LNCAP (cell line): ENCODE data around the gene MAN2A1.

Source experiments
- TF ChIP-seq, protein P1 (sequence below): fragments of 450-650 bp; IDR thresholded peaks from 2 replicates; pipeline ENCODE4 v1.5.1; 2017; ENCODE audit warnings: mild to moderate bottlenecking

The MAN2A1 gene

GRCh38 chr5:109653042-109653441, 36.7 kb upstream of the MAN2A1 start:
- TF ChIP-seq, protein P1, sequence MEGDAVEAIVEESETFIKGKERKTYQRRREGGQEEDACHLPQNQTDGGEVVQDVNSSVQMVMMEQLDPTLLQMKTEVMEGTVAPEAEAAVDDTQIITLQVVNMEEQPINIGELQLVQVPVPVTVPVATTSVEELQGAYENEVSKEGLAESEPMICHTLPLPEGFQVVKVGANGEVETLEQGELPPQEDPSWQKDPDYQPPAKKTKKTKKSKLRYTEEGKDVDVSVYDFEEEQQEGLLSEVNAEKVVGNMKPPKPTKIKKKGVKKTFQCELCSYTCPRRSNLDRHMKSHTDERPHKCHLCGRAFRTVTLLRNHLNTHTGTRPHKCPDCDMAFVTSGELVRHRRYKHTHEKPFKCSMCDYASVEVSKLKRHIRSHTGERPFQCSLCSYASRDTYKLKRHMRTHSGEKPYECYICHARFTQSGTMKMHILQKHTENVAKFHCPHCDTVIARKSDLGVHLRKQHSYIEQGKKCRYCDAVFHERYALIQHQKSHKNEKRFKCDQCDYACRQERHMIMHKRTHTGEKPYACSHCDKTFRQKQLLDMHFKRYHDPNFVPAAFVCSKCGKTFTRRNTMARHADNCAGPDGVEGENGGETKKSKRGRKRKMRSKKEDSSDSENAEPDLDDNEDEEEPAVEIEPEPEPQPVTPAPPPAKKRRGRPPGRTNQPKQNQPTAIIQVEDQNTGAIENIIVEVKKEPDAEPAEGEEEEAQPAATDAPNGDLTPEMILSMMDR: no peak

GRCh38 chr5:109653561-109654239, 36.0 kb upstream of the MAN2A1 start:
- TF ChIP-seq, protein P1: no peak

- TF ChIP-seq, protein P1: no peak
Observed at GRCh38 chr5:109654455-109654854, 35.3 kb upstream of the MAN2A1 start.

- TF ChIP-seq, protein P1: no peak
Observed at GRCh38 chr5:109655841-109656240, 33.9 kb upstream of the MAN2A1 start.

DNA sequence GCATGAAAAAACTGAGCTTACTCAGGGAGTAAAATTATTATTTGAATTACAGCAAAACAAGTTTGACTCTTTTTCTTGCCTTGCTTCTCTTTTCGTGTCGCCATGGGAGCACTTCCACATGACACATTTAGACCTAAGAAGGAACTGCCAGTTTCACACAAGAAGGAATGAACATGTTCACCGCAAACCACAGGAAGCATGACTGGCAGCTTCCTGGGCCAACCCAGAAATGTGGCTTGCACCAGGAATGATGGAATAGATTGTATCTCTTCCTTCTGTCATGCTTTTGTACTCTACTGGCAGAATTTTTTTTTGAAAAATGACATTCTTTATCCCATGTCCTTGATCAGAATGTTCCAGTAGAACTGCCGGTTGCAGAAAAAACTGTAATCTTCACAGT, 32.9 kb upstream of the MAN2A1 start:
- TF ChIP-seq, protein P1: no peak

GRCh38 chr5:109659901-109660300, 29.8 kb upstream of the MAN2A1 start:
- TF ChIP-seq, protein P1: no peak

- TF ChIP-seq, protein P1: no peak
Observed at GRCh38 chr5:109660301-109660700, 29.4 kb upstream of the MAN2A1 start.

DNA sequence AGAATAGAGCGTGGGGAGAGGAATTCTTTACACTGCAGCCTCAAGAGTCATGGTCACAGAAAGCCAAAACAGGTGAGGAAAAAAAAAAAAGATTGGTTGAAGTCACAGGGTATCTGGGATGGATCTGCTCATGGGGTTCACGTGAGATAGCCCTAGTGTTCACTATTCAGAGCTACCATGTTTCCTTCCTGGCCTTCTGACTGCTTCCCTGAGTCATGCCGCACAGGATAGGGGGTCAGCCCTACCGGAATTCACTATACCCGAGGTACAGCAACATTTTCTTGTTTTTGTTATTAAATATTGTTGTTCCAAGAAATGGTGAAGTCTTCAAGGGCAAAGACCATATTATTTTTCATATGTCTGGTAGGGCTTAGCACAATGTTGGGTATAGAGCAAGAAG, 21.5 kb upstream of the MAN2A1 start:
- TF ChIP-seq, protein P1: no peak
